GM19035 (cell line): ENCODE data around the gene SLCO2B1.

Experiments used
- ATAC-seq: cut with Tn5 transposase; IDR thresholded peaks from one replicate; pipeline ENCODE4 v1.9.1; 2021; ENCODE audit not compliant: unreplicated experiment

SLCO2B1 gene

DNA sequence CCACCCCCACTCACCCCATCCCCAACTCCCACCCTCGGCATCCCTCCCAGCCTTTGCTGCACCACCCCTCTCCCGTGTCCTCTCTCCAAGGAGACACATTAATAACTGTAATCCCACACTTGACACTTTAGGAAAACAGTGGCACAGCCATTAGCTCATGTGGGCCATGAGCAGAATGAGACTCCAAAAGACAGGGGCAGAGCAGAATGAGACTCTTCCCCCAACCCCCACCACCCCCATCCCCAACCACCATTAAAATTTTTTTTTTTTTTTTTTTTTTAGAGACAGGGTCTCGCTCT, 6.2 kb upstream of the SLCO2B1 start:
- no peak for ATAC-seq

- no peak for ATAC-seq
Observed at GRCh38 chr11:75145196-75145971, 5.5 kb upstream of the SLCO2B1 start.

DNA sequence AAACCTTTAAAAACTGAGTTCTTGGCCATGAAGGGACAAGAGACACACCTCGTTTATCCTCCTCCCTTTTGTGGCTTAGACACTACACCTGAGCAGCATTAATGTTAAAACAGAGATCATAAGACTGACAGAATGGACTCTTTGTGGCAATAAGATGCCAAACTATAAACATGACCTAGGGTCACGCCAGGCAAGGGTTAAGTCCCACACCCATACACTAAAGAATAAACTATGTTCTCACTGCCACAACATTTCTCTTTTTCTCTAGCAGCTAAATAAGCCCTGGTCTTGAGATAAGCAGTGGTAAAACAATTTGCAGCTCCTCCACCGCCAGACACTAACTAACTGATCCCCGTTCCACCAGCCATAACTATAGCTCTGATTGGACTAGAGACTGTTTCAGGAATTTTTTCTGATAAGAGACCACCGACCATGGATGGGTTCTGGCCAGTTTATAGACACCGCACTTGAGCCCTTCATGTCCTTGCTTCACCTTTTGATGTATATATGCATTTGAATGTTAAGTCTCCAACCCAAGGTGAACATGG, 4.9 kb upstream of the SLCO2B1 start:
- no peak for ATAC-seq

DNA sequence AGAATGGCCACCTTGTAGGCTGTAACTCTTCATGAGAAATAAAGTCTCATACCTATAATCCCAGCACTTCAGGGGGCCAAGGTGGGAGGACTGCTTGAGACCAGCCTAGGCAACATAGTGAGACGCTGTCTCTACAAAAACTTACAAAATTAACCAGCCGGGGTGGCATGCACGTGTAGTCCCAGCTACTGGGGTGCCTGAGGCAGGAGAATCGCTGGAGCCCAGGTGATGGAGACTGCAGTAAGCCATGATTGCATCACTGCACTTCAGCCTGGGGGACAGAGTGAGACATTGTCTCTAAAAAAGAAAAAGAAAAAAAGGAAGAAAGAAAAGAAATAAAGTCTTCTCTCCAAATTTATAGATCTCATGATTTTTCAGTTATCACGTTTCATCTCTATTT, 4.2 kb upstream of the SLCO2B1 start:
- no peak for ATAC-seq

DNA sequence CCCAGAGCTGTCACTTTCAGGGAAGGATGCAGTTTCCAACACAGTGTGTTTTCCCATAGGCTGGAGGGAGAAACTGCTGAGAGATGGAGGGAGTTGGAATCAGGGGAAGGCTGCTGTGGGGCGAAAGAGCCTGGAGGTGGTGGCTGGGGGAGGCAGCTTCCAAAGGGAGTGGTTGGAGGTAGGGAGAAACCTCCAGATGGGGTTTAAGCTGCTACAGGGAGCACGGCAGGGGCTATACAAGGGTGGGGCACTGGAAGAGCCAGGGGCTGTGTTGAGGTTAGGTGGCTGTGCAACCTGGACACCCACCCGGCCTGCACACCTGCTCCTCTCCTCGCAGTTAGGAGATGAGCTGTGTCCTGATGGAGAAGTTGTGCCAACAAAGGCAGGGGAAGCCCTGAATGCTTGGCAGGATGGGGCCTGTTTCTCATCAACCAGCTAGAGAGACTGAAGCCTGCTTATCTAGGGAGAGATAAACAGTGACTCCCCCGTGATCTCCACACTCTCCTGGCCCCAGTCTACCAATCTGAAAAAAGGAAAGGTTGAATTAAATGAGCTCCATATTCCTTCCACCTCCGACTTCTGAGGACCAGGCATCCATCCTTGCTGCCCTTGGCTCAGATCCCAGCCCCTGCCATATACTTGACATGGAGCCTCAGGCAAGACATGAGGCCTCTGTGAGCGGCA, 3.6 kb upstream of the SLCO2B1 start:
- no peak for ATAC-seq

DNA sequence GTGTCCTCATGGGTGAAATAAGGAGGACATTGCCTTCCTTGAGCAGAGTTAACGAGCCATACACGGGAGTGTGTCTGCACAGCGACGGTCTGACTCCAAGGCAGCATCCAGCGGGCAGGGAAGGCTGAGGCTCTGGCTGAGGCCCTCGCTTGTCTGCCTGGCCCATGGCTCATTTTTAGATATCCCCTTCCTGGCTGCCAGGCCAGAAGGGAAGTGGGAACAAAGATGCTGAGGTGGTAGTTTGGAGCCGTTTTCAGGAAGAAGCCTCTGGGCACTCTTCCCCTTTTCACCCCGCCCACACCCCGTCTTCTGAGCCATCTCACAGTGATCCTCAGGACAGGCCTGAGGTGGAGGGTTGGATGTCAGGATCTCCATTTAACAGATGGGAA, 3.0 kb upstream of the SLCO2B1 start:
- ATAC-seq, result no peak

GRCh38 chr11:75148436-75148983, 2.4 kb upstream of the SLCO2B1 start:
- ATAC-seq, result no peak

- ATAC-seq, result no peak
Observed at GRCh38 chr11:75149766-75150465, 991 bp upstream of the SLCO2B1 start.

DNA sequence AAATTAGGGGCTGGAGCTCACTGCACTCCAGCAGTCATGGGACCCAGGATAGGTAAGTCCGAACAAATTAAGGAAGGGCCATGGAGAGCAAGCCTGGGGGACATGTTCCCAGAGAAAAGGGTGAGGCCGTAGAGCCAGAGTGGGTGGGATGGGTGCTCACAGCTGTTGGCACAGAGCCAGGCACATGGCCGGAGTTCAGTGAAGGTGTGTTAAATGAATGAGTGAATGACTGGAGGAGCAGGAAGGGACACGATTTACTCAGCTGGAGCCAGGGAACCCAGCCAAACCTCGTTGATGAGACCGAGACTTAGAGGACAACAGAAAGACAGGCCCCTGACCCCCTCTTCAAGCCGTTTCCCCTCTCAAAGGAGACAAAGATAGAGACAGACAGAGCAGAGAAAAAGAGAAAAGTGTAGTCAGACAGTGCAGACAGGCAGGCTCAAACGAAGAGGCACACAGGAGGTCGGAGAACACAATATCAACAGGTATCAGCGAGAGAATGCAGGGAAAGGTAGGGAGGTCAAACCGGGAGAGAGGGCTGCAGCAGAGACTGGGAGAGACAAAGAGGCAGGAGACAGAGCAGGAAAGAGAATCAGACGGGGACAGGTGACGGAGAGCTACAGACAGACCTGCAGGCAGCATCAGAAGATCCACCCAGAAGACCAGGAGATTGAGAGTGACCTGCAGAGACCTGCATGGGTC, 590 bp downstream of the SLCO2B1 start:
- ATAC-seq, result no peak

DNA sequence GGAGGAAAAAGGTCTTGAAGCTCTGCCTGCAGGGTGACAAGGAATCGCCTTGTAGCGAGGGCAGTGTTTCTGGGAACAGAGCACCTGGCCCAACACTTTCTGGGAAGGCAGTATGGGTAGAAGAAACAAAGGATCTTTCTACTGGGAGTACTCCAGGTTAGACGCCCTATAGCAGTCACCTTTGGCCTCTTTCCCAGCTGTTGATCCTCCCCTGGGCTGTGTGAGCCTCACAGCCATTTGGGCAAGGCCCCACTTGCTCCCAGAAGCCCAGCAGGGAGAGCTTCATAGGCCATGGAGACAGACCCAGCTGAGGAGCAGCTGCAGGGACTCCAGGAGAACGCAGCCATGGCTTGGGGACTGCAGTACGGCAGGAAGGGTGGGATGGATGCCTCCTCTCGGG, 1.2 kb downstream of the SLCO2B1 start:
- ATAC-seq, result no peak

- ATAC-seq, result no peak
Observed at GRCh38 chr11:75152651-75153427, 1.9 kb downstream of the SLCO2B1 start.

DNA sequence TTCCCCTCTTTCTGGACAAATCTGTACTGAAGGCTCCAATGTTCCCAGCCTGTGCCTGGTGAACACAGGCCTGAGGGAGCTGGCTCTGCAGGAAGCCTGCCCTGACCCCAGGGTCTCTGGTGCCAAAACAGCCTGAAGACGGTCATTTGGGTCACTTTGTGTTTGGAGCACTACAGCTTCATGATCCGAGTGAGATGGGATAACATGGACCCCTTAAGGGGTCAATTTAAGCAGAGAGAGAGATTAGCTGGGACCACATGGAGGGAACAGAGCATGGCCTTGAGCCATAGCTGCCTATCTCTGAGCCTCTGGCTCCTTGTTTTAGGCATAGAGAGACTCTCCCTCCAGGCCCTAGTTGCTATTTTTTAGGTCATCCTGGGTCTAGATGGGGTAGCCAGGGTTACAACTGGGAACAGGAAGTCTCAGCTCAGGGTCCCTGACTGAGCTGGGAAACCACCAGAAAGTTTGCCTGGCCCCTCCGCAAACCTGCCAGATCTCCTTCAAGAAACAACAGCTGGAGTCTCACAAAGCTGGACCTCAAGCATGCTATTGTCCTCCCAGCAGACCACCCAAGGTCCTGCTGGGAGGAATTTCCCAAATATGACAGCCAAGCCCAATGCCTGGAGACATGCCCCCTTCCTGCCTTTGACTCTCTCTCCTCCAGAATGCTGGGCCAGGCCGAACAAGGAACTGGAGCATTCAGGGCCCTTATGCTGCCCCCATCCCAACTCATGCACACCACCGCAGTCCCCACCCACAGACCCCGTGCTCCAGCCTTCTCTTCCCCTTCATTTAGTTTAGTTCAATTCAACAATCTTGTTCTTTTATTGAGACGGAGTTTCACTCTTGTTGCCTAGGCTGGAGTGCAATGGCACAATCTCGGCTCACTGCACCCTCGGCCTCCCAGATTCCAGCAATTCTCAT, 4.0 kb downstream of the SLCO2B1 start:
- no peak for ATAC-seq

DNA sequence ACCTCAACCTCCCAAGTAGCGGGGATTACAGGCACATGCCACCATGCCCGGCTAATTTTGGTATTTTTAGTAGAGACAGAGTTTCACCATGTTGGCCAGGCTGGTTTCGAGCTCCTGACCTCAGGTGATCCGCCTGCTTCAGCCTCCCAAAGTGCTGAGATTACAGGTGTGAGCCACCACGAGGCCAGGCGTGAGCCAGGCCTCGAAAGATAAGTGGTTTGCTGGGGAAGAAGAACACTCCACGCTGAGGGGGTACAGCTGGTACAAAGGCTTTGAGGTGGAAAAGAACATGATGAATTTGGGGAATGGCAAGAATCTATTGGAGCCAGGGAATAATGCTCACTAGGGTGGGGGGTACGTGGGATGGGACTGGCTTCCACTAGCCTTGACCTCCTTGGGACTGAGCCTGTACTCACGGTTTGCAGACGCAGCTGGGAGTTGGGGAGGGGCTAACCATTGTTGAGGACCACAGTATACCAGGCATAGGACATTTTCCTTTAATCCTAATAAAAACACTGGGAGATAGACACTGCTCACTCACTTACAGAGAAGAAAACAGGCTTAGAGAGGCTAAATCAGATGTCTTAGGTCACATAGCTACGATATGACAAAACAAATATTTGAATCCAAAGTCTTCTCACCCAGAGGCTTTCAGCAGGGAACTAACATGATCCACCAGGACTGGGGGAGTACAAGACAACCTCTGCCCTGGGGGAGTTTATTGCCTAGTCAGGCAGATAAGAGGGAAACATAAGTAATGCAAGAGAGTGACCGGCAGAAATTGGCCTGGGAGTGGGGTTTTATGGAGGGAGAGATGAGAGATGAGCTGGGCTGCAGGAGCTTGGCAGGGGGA, 4.9 kb downstream of the SLCO2B1 start:
- no peak for ATAC-seq

GRCh38 chr11:75158241-75158640, 7.3 kb downstream of the SLCO2B1 start:
- no peak for ATAC-seq

GRCh38 chr11:75158696-75159150, 7.8 kb downstream of the SLCO2B1 start:
- ATAC-seq, result no peak

- no peak for ATAC-seq
Observed at GRCh38 chr11:75159151-75159953, 8.4 kb downstream of the SLCO2B1 start.

DNA sequence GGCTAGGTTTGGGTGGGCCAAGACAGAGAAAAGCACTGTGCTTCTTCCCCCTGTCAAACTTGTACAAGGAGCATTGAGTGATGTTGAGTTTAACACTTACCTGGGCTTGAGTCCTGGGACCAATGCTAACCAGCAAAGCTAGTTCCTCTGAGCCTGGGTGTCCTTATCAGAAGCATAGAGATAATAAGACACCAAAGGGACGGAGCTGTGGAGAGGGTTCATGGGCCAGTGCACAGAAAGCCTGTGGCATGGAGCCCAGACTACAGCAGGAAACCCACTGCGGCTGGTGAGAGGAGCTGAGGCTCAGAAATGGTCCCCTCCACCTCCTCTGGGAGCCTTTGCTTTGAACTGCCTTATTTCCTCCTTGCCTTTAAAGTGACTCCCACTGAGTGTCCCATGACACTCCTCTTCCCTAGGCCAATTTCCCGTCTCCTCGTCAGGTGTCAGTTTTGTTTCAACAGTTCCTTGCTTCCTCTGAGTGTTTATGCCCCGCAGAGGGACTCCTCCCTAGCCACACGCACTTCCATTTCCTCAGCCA, 9.4 kb downstream of the SLCO2B1 start:
- ATAC-seq, result no peak
